Right lung (tissue), 10 donors: ENCODE results near the gene SETSIP. TPM values are rescaled to one million over a fixed set of nuclear protein-coding genes. Genes with fewer than 3 reads are reported as not detected.
"Not testable (repeated sequence)": the region's sequence is repeated elsewhere in the genome, so short reads cannot be mapped to it uniquely, and the experiment has no call there.

Experiments
- DNase-seq, 2 donors: peaks; one replicate each; pipeline ENCODE4 v3.0.0-alpha.2; 2013
- long read RNA-seq, 8 donors: transcript quantifications; one replicate each; lab custom pipeline, GENCODE V29; 2026
- polyA plus RNA-seq, 5 donors: library from polyadenylated mRNA; unstranded; fragments of 120-200 nt; gene quantifications; one replicate each; pipeline versions ENCODE4 v1.2.1 to v1.2.3, GENCODE V29; 2013; ENCODE audit warnings: inconsistent platforms in 1 of 5, low replicate concordance in 1 of 5; ENCODE audit not compliant: insufficient read length in 5 of 5, insufficient read depth in 1 of 5

The SETSIP gene
- under 1 TPM in 4 of 5 donors, not detected in 1; 0.35 to 0.79 (median 0.47) TPM for polyA plus RNA-seq
- long read RNA-seq, donor 1: 0 reads
- long read RNA-seq, donor 2: 0 reads
- long read RNA-seq, donor 3: 0 reads
- long read RNA-seq, donor 4, partial matches to known transcripts: 0 of 1 reads
- long read RNA-seq, donor 4, other reads (novel, unspliced or antisense): 0 of 1 reads
- long read RNA-seq, donor 5: 0 reads
- long read RNA-seq, donor 6: 0 reads
- long read RNA-seq, donor 7: 0 reads
- long read RNA-seq, donor 8: 0 reads

GRCh38 chr1:92075311-92075710 is at the start of gene SETSIP:
Gene SETSIP, minus strand, starts transcription at chr1:92075411. Its CDS starts 0 bp downstream, at chr1:92075411.
- no peak for DNase-seq

GRCh38 chr1:92123868-92124267 is 48.7 kb upstream of the SETSIP start:
- no peak for DNase-seq

- no peak for DNase-seq
These were observed 43.6 kb upstream of the SETSIP start for GRCh38 chr1:92118826-92119225.

- no peak for DNase-seq
These were observed 42.3 kb upstream of the SETSIP start for GRCh38 chr1:92117526-92117925.

GRCh38 chr1:92108631-92109030 is 33.4 kb upstream of the SETSIP start:
- DNase-seq: no peak

GRCh38 chr1:92105546-92106081 is 30.4 kb upstream of the SETSIP start:
- DNase-seq: no peak

- no peak for DNase-seq
These were observed 21.1 kb upstream of the SETSIP start for GRCh38 chr1:92096317-92096716.

GRCh38 chr1:92095874-92096273 is 20.7 kb upstream of the SETSIP start:
- DNase-seq: no peak

- no peak for DNase-seq
These were observed 19.4 kb upstream of the SETSIP start for GRCh38 chr1:92094595-92094994.

- DNase-seq: no peak
These were observed 18.9 kb upstream of the SETSIP start for GRCh38 chr1:92094090-92094489.

GRCh38 chr1:92091625-92092024 is 16.4 kb upstream of the SETSIP start:
- no peak for DNase-seq

GRCh38 chr1:92087542-92087941 is 12.3 kb upstream of the SETSIP start:
- no peak for DNase-seq

- no peak for DNase-seq
These were observed 10.5 kb upstream of the SETSIP start for GRCh38 chr1:92085727-92086126.

- no peak for DNase-seq
These were observed 9.4 kb upstream of the SETSIP start for GRCh38 chr1:92084651-92085050.

GRCh38 chr1:92081031-92081430 is 5.8 kb upstream of the SETSIP start:
- DNase-seq: no peak

- peak; percentile 75 to 78 for DNase-seq
These were observed 5.1 kb upstream of the SETSIP start, which contains the start of gene BTBD8 for GRCh38 chr1:92080128-92080985. Gene BTBD8, plus strand, starts transcription at chr1:92080345. Its CDS starts 227 bp downstream, at chr1:92080572.

- DNase-seq: no peak
These were observed 4.2 kb upstream of the SETSIP start for GRCh38 chr1:92079441-92079840.

- not testable (repeated sequence) for DNase-seq
These were observed 2.9 kb upstream of the SETSIP start for GRCh38 chr1:92078077-92078476.

GRCh38 chr1:92076363-92076762 is 1.2 kb upstream of the SETSIP start:
- DNase-seq: no peak

- not testable (repeated sequence) for DNase-seq
These were observed 765 bp downstream of the SETSIP start for GRCh38 chr1:92074446-92074845.

- DNase-seq: no peak
These were observed 4.3 kb downstream of the SETSIP start for GRCh38 chr1:92070892-92071291.

GRCh38 chr1:92066321-92066720 is 8.9 kb downstream of the SETSIP start:
- no peak for DNase-seq

GRCh38 chr1:92065042-92065441 is 10.2 kb downstream of the SETSIP start:
- DNase-seq: no peak
